ENCODE results near the gene DUSP7. TPM values are rescaled to one million over a fixed set of nuclear protein-coding genes. Genes with fewer than 3 reads are reported as not detected.

The DUSP7 gene
- polyA plus RNA-seq, 3 donors, result 2.8 to 36.8 (median 3.9) TPM

GRCh38 chr3:52049503-52049902 is 6.9 kb downstream of the DUSP7 start:
- peaks cover 47 to 66% of the 10 kb centered on the region in 2 donors for H3K36me3 Mint-ChIP-seq
- H3K9me3 Mint-ChIP-seq, result no peaks in the 10 kb centered on the region
- WGBS (ENCODE audit: insufficient coverage), result 100% methylated on average over 1 of the region's 2 CpGs
- Histone ChIP-seq H3K4me1 (ENCODE audit: control insufficient read depth in 1 of 2, insufficient read depth in 2 of 2, low read length in 2 of 2) (peaks cover 31 to 38% of the 10 kb centered on the region in 2 donors), H3K4me3 (replicated peaks in 1 of 3; ENCODE audit: low read depth in 2 of 3, low read length in 3 of 3) (no peak overlapping the region), H3K27ac (ENCODE audit: low read depth in 1 of 2, low read length in 2 of 2) (no peak overlapping the region), H3K27me3 (ENCODE audit: control insufficient read depth in 2 of 2, insufficient read depth in 2 of 2, low read length in 2 of 2) (no peaks in the 10 kb centered on the region), H2AFZ (ENCODE audit: insufficient read depth, low read depth, low read length, poor library complexity, severe bottlenecking) (no peak overlapping the region), H3K36me3 (replicated peaks in 1 of 2; ENCODE audit: control insufficient read depth in 1 of 2, insufficient read depth in 2 of 2, low read length in 2 of 2) (peaks cover 47 to 60% of the 10 kb centered on the region in 2 donors), H3K4me2 (replicated peaks; ENCODE audit: extremely low read depth, low read length, poor library complexity, severe bottlenecking) (no peak overlapping the region), H4K20me1 (ENCODE audit: insufficient read depth, low read length) (peaks cover 74% of the 10 kb centered on the region), H3K79me2 (ENCODE audit: insufficient read depth, low read length) (peaks cover 47% of the 10 kb centered on the region), H3K9ac (ENCODE audit: insufficient read depth, low read length, poor library complexity, severe bottlenecking) (no peak overlapping the region), H3K9me3 (replicated peaks in 1 of 2; ENCODE audit: control insufficient read depth in 1 of 2, insufficient read depth in 1 of 2, low read length in 2 of 2) (no peaks in the 10 kb centered on the region)
- no peak for TF ChIP-seq CTCF (IDR thresholded peaks at IDR 0.05)
- peaks cover 37% of the 10 kb centered on the region for H3K4me1 Mint-ChIP-seq
- DNase-seq, result no peak
- peaks cover 0 to 3% (median 1%) of the 10 kb centered on the region in 3 donors for H3K27me3 Mint-ChIP-seq (ENCODE audit: low read depth in 3 of 3)
- no peak overlapping the region for H3K4me3 Mint-ChIP-seq
- H3K27ac Mint-ChIP-seq, result peak overlapping the region in 6 of 7 donors; percentile 33 to 82 (median 48)
- intact Hi-C loops (cut with micrococcal nuclease), result no loop called here

GRCh38 chr3:52047295-52047960 is 8.9 kb downstream of the DUSP7 start:
- intact Hi-C loops (cut with micrococcal nuclease), result no loop called here
- TF ChIP-seq CTCF (IDR thresholded peaks at IDR 0.05), result no peak
- Mint-ChIP-seq H3K27me3 (ENCODE audit: low read depth in 3 of 3) (peaks cover 2 to 3% (median 3%) of the 10 kb centered on the region in 3 donors), H3K27ac (no peak overlapping the region), H3K9me3 (no peaks in the 10 kb centered on the region), H3K36me3 (peaks cover 37 to 48% of the 10 kb centered on the region in 2 donors), H3K4me3 (no peak overlapping the region), H3K4me1 (peaks cover 17% of the 10 kb centered on the region)
- no peak overlapping the region for H3K9ac ChIP-seq (ENCODE audit: insufficient read depth, low read length, poor library complexity, severe bottlenecking)
- H3K9me3 ChIP-seq (replicated peaks in 1 of 2; ENCODE audit: control insufficient read depth in 1 of 2, insufficient read depth in 1 of 2, low read length in 2 of 2), result no peaks in the 10 kb centered on the region
- no peak overlapping the region for H3K4me2 ChIP-seq (replicated peaks; ENCODE audit: extremely low read depth, low read length, poor library complexity, severe bottlenecking)
- H3K36me3 ChIP-seq (replicated peaks in 1 of 2; ENCODE audit: control insufficient read depth in 1 of 2, insufficient read depth in 2 of 2, low read length in 2 of 2), result peaks cover 37 to 50% of the 10 kb centered on the region in 2 donors
- H3K79me2 ChIP-seq (ENCODE audit: insufficient read depth, low read length), result peaks cover 27% of the 10 kb centered on the region
- no peak overlapping the region for H3K27ac ChIP-seq (ENCODE audit: low read depth in 1 of 2, low read length in 2 of 2)
- H3K27me3 ChIP-seq (ENCODE audit: control insufficient read depth in 2 of 2, insufficient read depth in 2 of 2, low read length in 2 of 2), result no peaks in the 10 kb centered on the region
- no peak overlapping the region for H2AFZ ChIP-seq (ENCODE audit: insufficient read depth, low read depth, low read length, poor library complexity, severe bottlenecking)
- H3K4me1 ChIP-seq (ENCODE audit: control insufficient read depth in 1 of 2, insufficient read depth in 2 of 2, low read length in 2 of 2), result peaks cover 11 to 17% of the 10 kb centered on the region in 2 donors
- H3K4me3 ChIP-seq (replicated peaks in 1 of 3; ENCODE audit: low read depth in 2 of 3, low read length in 3 of 3), result no peak overlapping the region
- no peak for DNase-seq
- WGBS (ENCODE audit: insufficient coverage), result 83% methylated on average over 2 of the region's 20 CpGs
- H4K20me1 ChIP-seq (ENCODE audit: insufficient read depth, low read length), result peaks cover 54% of the 10 kb centered on the region
